Measurements from ENCODE around the gene WFIKKN1.
A peak's percentile ranks its signal among the peaks of the same experiment; 100 is the strongest.

WFIKKN1 gene

DNA sequence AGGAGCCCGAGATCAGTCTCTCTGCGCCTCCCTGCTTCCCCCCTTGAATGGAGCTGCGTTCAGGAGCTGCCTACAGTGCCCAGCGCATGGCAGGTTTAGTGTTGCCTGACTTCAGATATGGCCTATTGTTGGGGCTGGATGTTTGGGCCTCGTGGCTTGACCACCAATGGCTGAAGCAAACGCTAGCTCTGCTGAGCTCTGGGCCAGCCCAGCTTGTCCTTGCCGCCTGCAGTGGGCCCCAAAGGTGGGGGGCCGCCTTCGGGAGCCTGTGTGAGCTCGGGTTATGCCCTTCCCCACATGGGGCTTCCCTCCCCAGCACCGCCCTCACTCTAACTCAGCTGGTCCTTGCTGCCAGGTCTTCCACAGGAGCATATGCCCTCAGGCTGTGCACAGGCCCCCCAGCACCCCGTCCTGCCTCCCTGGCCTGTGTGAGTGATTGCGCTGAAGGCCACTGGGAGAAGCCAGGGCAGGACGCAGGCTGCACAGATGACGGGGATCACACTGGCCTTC is 7.3 kb downstream of the WFIKKN1 start:
- DNase-seq: no peak

GRCh38 chr16:638836-639235 is 8.1 kb downstream of the WFIKKN1 start:
- no peak for DNase-seq

DNA sequence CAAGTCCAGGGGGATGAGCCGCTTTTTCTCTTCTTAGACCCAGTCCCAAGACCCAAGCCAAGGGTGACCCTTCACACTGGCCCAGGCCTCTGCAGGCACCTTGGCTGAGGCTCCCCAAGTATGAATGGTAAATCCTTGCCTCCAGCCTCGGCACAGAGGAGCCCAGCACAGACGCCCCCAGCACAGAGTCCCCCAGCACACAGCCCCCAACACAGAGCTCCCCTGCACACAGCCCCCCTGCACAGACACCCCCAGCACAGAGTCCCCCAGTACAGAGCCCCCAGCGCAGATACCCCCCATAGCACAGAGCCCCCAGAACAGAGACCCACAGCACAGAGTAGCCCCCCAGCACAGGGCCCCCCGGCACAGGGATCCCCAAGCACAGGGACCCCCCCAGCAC is 9.8 kb downstream of the WFIKKN1 start:
- DNase-seq: no peak

- DNase-seq: peak; percentile 90
These were observed 10.8 kb downstream of the WFIKKN1 start, which contains the start of gene MCRIP2 for GRCh38 chr16:641326-642188. MCRIP2 (plus strand) TSS chr16:641828; CDS start chr16:641992, 164 bp downstream.

DNA sequence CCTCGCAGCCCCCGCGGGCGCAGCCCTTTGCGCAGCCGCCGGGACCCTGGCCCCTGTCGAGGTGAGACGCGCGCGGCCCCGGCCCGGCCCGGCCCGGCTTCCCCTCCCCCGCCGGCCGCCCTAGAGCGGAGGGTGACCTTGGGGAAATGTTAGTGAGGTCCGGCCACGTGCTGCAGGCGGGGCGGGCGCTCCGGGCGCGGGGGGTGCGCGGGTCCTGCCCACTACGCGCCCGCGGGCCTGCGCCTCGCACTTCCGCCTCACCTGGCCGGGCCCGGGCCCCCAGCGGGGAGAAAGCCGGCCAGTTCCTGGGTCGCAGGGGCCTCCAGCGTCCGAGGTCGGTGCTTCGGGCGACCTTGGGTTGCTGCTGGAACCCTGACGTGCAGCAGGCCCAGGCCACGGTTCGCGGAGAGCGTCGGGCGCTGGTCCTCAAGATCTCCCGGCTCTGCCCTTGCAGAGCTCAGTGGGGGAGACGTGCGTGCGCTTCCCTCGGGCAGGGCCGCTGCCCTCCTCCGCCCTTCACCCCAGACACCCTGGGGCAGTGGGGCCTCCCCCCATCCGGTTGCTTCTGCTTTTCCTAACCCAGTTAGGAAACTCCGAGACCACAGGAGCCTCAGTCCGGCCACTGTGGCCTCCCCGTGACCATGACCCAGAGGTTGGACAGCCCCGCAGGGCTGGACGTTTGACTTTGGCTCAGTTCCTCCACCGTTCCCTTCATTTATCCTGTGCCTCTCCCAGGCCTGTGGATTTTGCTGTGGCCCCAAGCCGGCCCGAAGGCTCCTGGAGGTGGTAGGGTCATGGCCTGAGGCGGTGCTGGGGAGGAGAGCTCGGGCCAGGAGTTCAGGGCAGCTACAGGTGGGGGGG is 11.6 kb downstream of the WFIKKN1 start:
- DNase-seq: peak; percentile 88

GRCh38 chr16:643050-643368 is 12.2 kb downstream of the WFIKKN1 start:
- no peak for DNase-seq

GRCh38 chr16:644556-644955 is 13.8 kb downstream of the WFIKKN1 start:
- no peak for DNase-seq

DNA sequence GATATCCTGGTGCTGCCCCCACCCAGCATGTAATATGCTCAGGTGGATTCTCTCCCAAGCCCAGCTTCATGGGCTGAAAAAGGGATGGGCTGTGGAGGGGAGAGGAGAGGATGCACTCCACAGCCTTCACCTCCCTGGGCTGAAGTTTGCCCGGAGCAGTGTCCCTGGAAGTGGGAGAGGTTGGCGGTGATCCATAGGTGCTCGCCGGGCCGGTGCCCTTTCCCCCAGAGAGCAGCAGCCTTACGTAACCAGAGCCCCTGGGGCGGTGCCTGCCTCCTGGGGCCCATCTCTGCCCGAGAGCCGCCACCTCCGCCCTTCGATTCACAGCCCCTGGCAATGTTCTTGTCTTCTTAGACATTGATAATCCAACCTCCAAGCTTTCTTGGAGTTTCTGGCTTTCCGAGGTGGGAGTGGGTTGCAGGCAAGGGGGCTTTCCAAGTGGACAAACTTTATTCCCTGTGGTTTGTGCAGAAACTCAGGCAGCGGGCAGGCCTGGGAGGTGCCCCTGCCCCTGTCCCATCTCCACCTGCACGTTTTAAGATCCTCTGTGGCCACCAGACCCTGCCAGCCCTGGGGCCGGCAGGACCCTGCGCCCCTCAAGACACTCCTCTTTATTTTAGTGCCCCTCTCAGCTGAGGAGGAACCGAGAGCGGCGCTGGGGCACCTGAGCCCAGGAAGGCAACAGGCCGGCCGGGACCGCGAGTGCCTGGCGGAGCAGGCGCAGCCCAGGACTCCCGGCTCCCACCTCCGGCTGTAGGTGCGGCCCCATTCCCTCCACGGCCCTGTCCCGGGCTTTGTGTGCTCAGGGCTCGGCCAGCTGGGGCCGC is 15.3 kb downstream of the WFIKKN1 start:
- no peak for DNase-seq

GRCh38 chr16:646679-647172 is 15.9 kb downstream of the WFIKKN1 start:
- no peak for DNase-seq

- no peak for DNase-seq
These were observed 16.6 kb downstream of the WFIKKN1 start for GRCh38 chr16:647173-647902.

DNA sequence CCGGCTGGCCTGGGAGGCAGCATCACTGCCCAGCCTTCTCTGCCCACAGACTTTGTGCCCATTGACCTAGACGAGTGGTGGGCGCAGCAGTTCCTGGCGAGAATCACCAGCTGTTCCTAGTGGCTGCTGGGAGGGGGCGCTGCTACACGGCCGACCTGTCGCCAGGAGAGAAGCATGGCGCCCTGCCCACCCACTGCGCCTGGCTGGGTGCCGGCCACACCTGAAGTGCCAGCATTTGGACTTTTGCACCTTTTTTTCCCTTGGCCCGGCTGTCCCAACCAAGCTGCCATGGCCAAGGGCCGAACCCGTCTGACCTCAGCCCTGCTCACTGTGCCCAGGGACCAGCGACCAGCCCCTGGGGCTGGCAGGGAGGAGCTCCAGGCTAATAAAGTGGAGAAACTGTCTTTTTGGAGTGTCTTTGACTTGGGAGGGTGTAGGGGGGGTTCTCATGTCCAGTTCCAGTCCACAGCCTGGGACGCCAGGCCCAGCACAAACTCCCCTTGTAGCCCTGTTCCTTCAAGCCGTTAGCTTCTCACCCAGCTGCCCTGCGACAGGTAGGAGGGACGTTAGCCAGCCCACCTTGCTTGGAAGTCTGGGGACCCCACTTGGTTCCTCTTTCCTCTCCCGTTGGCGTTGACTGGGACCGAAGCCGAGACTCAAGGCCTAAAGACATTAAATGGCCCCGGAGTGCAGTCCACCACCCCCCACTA is 17.4 kb downstream of the WFIKKN1 start:
- DNase-seq: peak; percentile 81

GRCh38 chr16:648781-649589 is 18.2 kb downstream of the WFIKKN1 start, which contains the start of gene WDR90:
WDR90 (plus strand) TSS chr16:649365; CDS start chr16:649417, 52 bp downstream.
- DNase-seq: peak; percentile 95

GRCh38 chr16:649631-650030 is 18.8 kb downstream of the WFIKKN1 start:
- DNase-seq: peak; percentile 29

- DNase-seq: no peak
These were observed 21.1 kb downstream of the WFIKKN1 start for GRCh38 chr16:651844-652243.

GRCh38 chr16:652454-653305 is 21.9 kb downstream of the WFIKKN1 start:
- DNase-seq: no peak

GRCh38 chr16:654034-654433 is 23.2 kb downstream of the WFIKKN1 start:
- DNase-seq: no peak

DNA sequence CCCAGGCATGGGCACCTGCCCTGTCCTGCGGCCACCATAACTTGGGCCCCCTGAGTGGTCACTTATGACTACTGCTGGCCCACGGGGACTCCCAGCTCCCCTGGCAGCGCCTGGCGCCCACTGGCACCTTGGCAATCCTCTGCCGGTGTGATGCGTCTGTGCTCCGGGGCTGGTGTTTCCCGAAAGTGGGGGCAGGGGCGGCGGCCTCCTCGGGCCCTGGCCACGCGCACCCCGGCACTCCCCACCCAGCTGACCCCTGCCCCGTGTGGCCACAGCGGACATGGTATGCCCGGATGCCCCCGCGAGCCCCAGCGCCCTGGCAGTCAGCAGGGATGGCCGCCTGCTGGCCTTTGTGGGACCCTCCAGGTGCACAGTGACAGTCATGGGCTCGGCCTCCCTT is 26.7 kb downstream of the WFIKKN1 start:
- no peak for DNase-seq

DNA sequence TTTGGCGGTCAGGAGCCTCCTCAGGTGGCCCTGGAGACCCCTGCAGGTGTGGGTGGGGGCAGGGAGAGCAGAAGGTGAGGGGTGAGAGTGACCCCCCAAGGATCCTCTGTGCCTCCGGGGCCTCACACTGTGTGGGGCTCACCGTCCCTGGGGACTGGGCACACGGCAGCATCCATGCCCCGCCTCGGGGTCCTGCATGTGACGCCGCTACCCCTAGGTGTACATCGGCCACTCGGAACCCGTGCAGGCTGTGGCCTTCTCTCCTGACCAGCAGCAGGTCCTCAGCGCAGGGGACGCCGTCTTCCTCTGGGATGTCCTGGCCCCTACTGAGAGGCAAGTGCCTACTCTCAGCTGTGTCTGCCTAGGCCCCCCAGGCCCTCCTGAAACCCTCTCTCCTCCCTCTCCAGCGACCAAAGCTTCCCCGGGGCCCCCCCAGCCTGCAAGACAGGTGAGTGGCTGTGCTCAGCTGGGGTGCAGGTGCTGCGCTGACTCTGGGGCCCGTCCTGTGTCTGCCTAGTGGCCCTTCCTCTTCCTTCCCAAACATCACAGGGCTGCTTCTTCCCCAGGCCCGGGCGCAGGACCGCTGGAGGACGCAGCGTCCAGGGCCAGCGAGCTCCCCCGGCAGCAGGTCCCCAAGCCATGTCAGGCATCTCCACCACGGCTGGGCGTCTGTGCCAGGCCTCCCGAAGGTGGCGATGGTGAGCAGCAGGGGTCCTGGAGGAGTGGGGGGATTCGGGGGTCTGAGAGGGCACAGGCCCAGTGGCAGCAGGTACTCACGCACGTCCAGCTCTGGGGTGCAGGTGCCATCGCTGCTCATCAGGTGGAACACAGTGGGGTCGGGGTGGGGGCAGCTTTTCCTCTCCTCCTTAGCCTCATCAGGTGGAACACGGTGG is 28.1 kb downstream of the WFIKKN1 start:
- no peak for DNase-seq

All from OCI-M1 (cell line).